ENCODE measurements around the gene FAM83D. TPM values are rescaled to one million over a fixed set of nuclear protein-coding genes. Genes with fewer than 3 reads are reported as not detected.

The FAM83D gene
- total RNA-seq, 1 donor from 2014 or later = 20.4 TPM

GRCh38 chr20:38939686-38940085 is 13.5 kb downstream of the FAM83D start:
- no peak overlapping the region for H3K4me3 ChIP-seq
- intact Hi-C loops (cut with DNase I) = loop anchor here (10.0 kb wide), 1 partner anchor 1355 kb away; no protein-coding TSS in a partner anchor
- H3K27ac ChIP-seq = no peak overlapping the region
- H3K9me3 ChIP-seq = no peaks in the 10 kb centered on the region
- no peak for DNase-seq (ENCODE audit: extremely low spot score in 2 of 2)
- H3K4me1 ChIP-seq = no peaks in the 10 kb centered on the region
- no peak for TF ChIP-seq POLR2A (IDR thresholded peaks at IDR 0.05)
- TF ChIP-seq CTCF (IDR thresholded peaks at IDR 0.05) = no peak
- TF ChIP-seq POLR2AphosphoS5 (IDR thresholded peaks at IDR 0.05; ENCODE audit: insufficient read depth in 1 of 2, low read depth in 1 of 2) = no peak
- no peaks in the 10 kb centered on the region for H3K27me3 ChIP-seq
- H3K36me3 ChIP-seq = no peaks in the 10 kb centered on the region

- Histone ChIP-seq H3K36me3 (no peaks in the 10 kb centered on the region), H3K27me3 (no peaks in the 10 kb centered on the region), H3K4me1 (no peaks in the 10 kb centered on the region), H3K9me3 (no peaks in the 10 kb centered on the region), H3K4me3 (no peak overlapping the region), H3K27ac (no peak overlapping the region)
- no peak for DNase-seq (ENCODE audit: extremely low spot score in 2 of 2)
- intact Hi-C loops (cut with DNase I) = loop anchor here (10.0 kb wide), 1 partner anchor 1354 kb away; no protein-coding TSS in a partner anchor
- TF ChIP-seq CTCF (IDR thresholded peaks at IDR 0.05) (no peak), POLR2AphosphoS5 (IDR thresholded peaks at IDR 0.05; ENCODE audit: insufficient read depth in 1 of 2, low read depth in 1 of 2) (no peak), POLR2A (IDR thresholded peaks at IDR 0.05) (no peak)
Observed at GRCh38 chr20:38940644-38941043, 14.4 kb downstream of the FAM83D start.

GRCh38 chr20:38941726-38942389 is 15.6 kb downstream of the FAM83D start:
- no peaks in the 10 kb centered on the region for H3K27me3 ChIP-seq
- no peak for DNase-seq (ENCODE audit: extremely low spot score in 2 of 2)
- H3K4me3 ChIP-seq = no peak overlapping the region
- H3K27ac ChIP-seq = no peak overlapping the region
- intact Hi-C loops (cut with DNase I) = loop anchor here (10.0 kb wide), 1 partner anchor 1353 kb away; no protein-coding TSS in a partner anchor
- H3K4me1 ChIP-seq = no peaks in the 10 kb centered on the region
- no peaks in the 10 kb centered on the region for H3K36me3 ChIP-seq
- TF ChIP-seq CTCF (IDR thresholded peaks at IDR 0.05) (no peak), POLR2A (IDR thresholded peaks at IDR 0.05) (no peak), POLR2AphosphoS5 (IDR thresholded peaks at IDR 0.05; ENCODE audit: insufficient read depth in 1 of 2, low read depth in 1 of 2) (no peak)
- H3K9me3 ChIP-seq = no peaks in the 10 kb centered on the region

- intact Hi-C loops (cut with DNase I) = loop anchor here (10.0 kb wide), 1 partner anchor 1350 kb away; no protein-coding TSS in a partner anchor
- TF ChIP-seq POLR2AphosphoS5 (IDR thresholded peaks at IDR 0.05; ENCODE audit: insufficient read depth in 1 of 2, low read depth in 1 of 2) (no peak), CTCF (IDR thresholded peaks at IDR 0.05) (no peak), POLR2A (IDR thresholded peaks at IDR 0.05) (no peak)
- Histone ChIP-seq H3K9me3 (no peaks in the 10 kb centered on the region), H3K36me3 (no peaks in the 10 kb centered on the region), H3K4me3 (no peak overlapping the region), H3K27me3 (no peaks in the 10 kb centered on the region), H3K27ac (no peak overlapping the region), H3K4me1 (peaks cover 6% of the 10 kb centered on the region)
- no peak for DNase-seq (ENCODE audit: extremely low spot score in 2 of 2)
Observed at GRCh38 chr20:38945012-38945411, 18.8 kb downstream of the FAM83D start.

- intact Hi-C loops (cut with DNase I) = loop anchor here (10.0 kb wide), 1 partner anchor 1348 kb away; no protein-coding TSS in a partner anchor
- Histone ChIP-seq H3K36me3 (no peaks in the 10 kb centered on the region), H3K4me1 (peaks cover 6% of the 10 kb centered on the region), H3K27me3 (no peaks in the 10 kb centered on the region), H3K9me3 (no peaks in the 10 kb centered on the region), H3K4me3 (no peak overlapping the region), H3K27ac (no peak overlapping the region)
- TF ChIP-seq CTCF (IDR thresholded peaks at IDR 0.05) (no peak), POLR2AphosphoS5 (IDR thresholded peaks at IDR 0.05; ENCODE audit: insufficient read depth in 1 of 2, low read depth in 1 of 2) (no peak), POLR2A (IDR thresholded peaks at IDR 0.05) (no peak)
- DNase-seq (ENCODE audit: extremely low spot score in 2 of 2) = no peak
Observed at GRCh38 chr20:38946836-38947235, 20.6 kb downstream of the FAM83D start.

Measured in vagina (tissue), 2 donors.